Motor neuron (in vitro differentiated cells): ENCODE data around the gene CENPL. TPM values are rescaled to one million over a fixed set of nuclear protein-coding genes. Genes with fewer than 3 reads are reported as not detected.
"Not testable (repeated sequence)": the region's sequence is repeated elsewhere in the genome, so short reads cannot be mapped to it uniquely, and the experiment has no call there.

Experiments
- ATAC-seq, 8 experiments: fragments of 200-7000 bp; cut with Tn5 transposase; replicated peaks in 6 of 8; 2 replicates each; pipeline ENCODE4 v1.8.0; 2021; ENCODE audit warnings: mild to moderate bottlenecking in 8 of 8, moderate library complexity in 8 of 8
- H3K27ac ChIP-seq, 2 donors: fragments of 250-450 bp; sonication (Bioruptor Pico); 2 replicates each; pipeline ENCODE4 v1.9.0; 2021; ENCODE audit warnings: antibody characterized with exemption in 2 of 2, mild to moderate bottlenecking in 2 of 2, moderate library complexity in 1 of 2
- H3K4me1 ChIP-seq, 2 donors: fragments of 250-450 bp; sonication (Bioruptor Pico); replicated peaks in 1 of 2; 2 replicates each; pipeline ENCODE4 v1.6.1; 2021; ENCODE audit warnings: antibody characterized with exemption in 2 of 2, mild to moderate bottlenecking in 2 of 2, moderate library complexity in 1 of 2
- H3K4me3 ChIP-seq, 5 donors: fragments of 250-450 bp; sonication (Bioruptor Pico); 2 replicates each; pipeline ENCODE4 v1.9.0; 2021; ENCODE audit warnings: antibody characterized with exemption in 5 of 5, mild to moderate bottlenecking in 5 of 5, moderate library complexity in 4 of 5
- WGBS, 10 experiments: fragments of 450-650 bp; shearing (Covaris generic); methylation state at CpG; one replicate each; pipeline ENCODE4 v1.0.0; 2022; 5-methylcytosine and 5-hydroxymethylcytosine counted together
- in situ Hi-C, 9 experiments: fragments of 400-800 bp; cut with MboI; loops; one replicate each; pipeline ENCODE4 v1.15.0; 2021; ENCODE audit warnings: low sequenced_read_pairs in 9 of 9, low pct_unique_long_range_greater_than_20kb in 2 of 9; ENCODE audit not compliant: unreplicated experiment in 9 of 9
- total RNA-seq, 8 experiments: library from RNA; unstranded; fragments of 300-600 nt; gene quantifications; 2 replicates each; pipeline versions ENCODE4 v1.2.3 to v1.2.4, GENCODE V29; 2022

The CENPL gene
- total RNA-seq, 8 experiments from 2014 or later, result 3.2 to 17.4 (median 6.7) TPM

GRCh38 chr1:173832748-173833147 lies 8.1 kb upstream of the CENPL start:
- 83 to 100% (median 100%) methylated on average over 1 of the region's 1 CpG; no CpG with 5 or more reads in 3 of the 10 experiments for WGBS, 10 experiments
- in situ Hi-C loops, result loop anchor here in 2 of 9 experiments (25.0 kb wide), 2 partner anchors 420 to 1095 kb away; no protein-coding TSS in a partner anchor
- ATAC-seq, result no peak
- Histone ChIP-seq H3K27ac (no peak overlapping the region), H3K4me3 (no peak overlapping the region), H3K4me1 (no peaks in the 10 kb centered on the region)

- in situ Hi-C loops, result loop anchor here in 2 of 9 experiments (25.0 kb wide), 2 partner anchors 415 to 1090 kb away; no protein-coding TSS in a partner anchor
- 71 to 100% (median 98%) methylated on average over 1 to 2 of the region's 2 CpGs; no CpG with 5 or more reads in 4 of the 10 experiments for WGBS, 10 experiments
- peaks cover 15 to 17% of the 10 kb centered on the region in 2 donors for H3K4me1 ChIP-seq
- no peak for ATAC-seq
- no peak overlapping the region for H3K27ac ChIP-seq
- H3K4me3 ChIP-seq, result no peak overlapping the region
Measured at GRCh38 chr1:173827611-173828010, 2.9 kb upstream of the CENPL start.

- in situ Hi-C loops, result loop anchor here in 3 of 9 experiments (25.0 kb wide), 1 partner anchor 387 kb away; no protein-coding TSS in a partner anchor
- WGBS, 10 experiments, result 0 to 7% (median 1%) methylated on average over 5 to 25 of the region's 25 CpGs; no CpG with 5 or more reads in 1 of the 10 experiments
Measured at GRCh38 chr1:173823781-173824314, 835 bp downstream of the CENPL start.

GRCh38 chr1:173821680-173822079 lies 3.0 kb downstream of the CENPL start:
- no peak overlapping the region for H3K27ac ChIP-seq
- peaks cover 15 to 18% of the 10 kb centered on the region in 2 donors for H3K4me1 ChIP-seq
- WGBS, 10 experiments, result 71 to 100% (median 97%) methylated on average over 1 to 4 of the region's 4 CpGs
- no peak for ATAC-seq
- no peak overlapping the region for H3K4me3 ChIP-seq
- in situ Hi-C loops, result loop anchor here in 3 of 9 experiments (25.0 kb wide), 1 partner anchor 384 kb away; no protein-coding TSS in a partner anchor

More at GRCh38 chr1:173823781-173824314, 835 bp downstream of the CENPL start:
- ATAC-seq, result no peak
- Histone ChIP-seq H3K4me1 (peaks cover 15 to 18% of the 10 kb centered on the region in 2 donors), H3K27ac (peak overlapping the region in 1 of 2 donors; percentile 66), H3K4me3 (peak overlapping the region; percentile 66 to 86 (median 71))

- Histone ChIP-seq H3K4me1 (peaks cover 7 to 9% of the 10 kb centered on the region in 2 donors), H3K4me3 (no peak overlapping the region), H3K27ac (no peak overlapping the region)
- in situ Hi-C loops, result loop anchor here in 3 of 9 experiments (25.0 kb wide), 1 partner anchor 381 kb away; no protein-coding TSS in a partner anchor
- 86 to 100% (median 100%) methylated on average over 1 of the region's 1 CpG for WGBS, 10 experiments
- ATAC-seq, result no peak
Measured at GRCh38 chr1:173818459-173818858, 6.2 kb downstream of the CENPL start.

- not testable (repeated sequence) for ATAC-seq, H3K4me1 ChIP-seq, H3K4me3 ChIP-seq, H3K27ac ChIP-seq
- in situ Hi-C loops, result loop anchor here in 3 of 9 experiments (25.0 kb wide), 1 partner anchor 376 kb away; no protein-coding TSS in a partner anchor
- WGBS, 10 experiments, result 94 to 100% (median 100%) methylated on average over 1 to 5 of the region's 5 CpGs
Measured at GRCh38 chr1:173813654-173814053, 11.0 kb downstream of the CENPL start.

- H3K4me3 ChIP-seq, result no peak overlapping the region
- ATAC-seq, result no peak
- H3K4me1 ChIP-seq, result no peaks in the 10 kb centered on the region
- H3K27ac ChIP-seq, result no peak overlapping the region
- WGBS, 10 experiments, result 83 to 100% (median 100%) methylated on average over 1 to 2 of the region's 2 CpGs; no CpG with 5 or more reads in 1 of the 10 experiments
- in situ Hi-C loops, result loop anchor here in 3 of 9 experiments (25.0 kb wide), 1 partner anchor 366 kb away; no protein-coding TSS in a partner anchor
Measured at GRCh38 chr1:173802961-173803360, 21.7 kb downstream of the CENPL start.

- in situ Hi-C loops, result loop anchor here in 4 of 9 experiments (25.0 kb wide), 2 partner anchors 363 to 538 kb away; no protein-coding TSS in a partner anchor
- ATAC-seq, H3K27ac ChIP-seq, H3K4me3 ChIP-seq, H3K4me1 ChIP-seq: not testable (repeated sequence)
- 83 to 100% (median 100%) methylated on average over 1 of the region's 1 CpG; no CpG with 5 or more reads in 5 of the 10 experiments for WGBS, 10 experiments
Measured at GRCh38 chr1:173799995-173800394, 24.7 kb downstream of the CENPL start.

- in situ Hi-C loops, result loop anchor here in 1 of 9 experiments (25.0 kb wide), 1 partner anchor 536 kb away; no protein-coding TSS in a partner anchor
- no peak overlapping the region for H3K27ac ChIP-seq
- ATAC-seq, result no peak
- H3K4me1 ChIP-seq, result no peaks in the 10 kb centered on the region
- H3K4me3 ChIP-seq, result no peak overlapping the region
Measured at GRCh38 chr1:173798078-173798477, 26.6 kb downstream of the CENPL start.

- no peak overlapping the region for H3K27ac ChIP-seq
- no peak for ATAC-seq
- H3K4me3 ChIP-seq, result no peak overlapping the region
- H3K4me1 ChIP-seq, result peaks cover 0 to 2% of the 10 kb centered on the region in 2 donors
- in situ Hi-C loops, result loop anchor here in 1 of 9 experiments (25.0 kb wide), 1 partner anchor 528 kb away; no protein-coding TSS in a partner anchor
- WGBS, 10 experiments, result 89 to 100% (median 98%) methylated on average over 1 to 2 of the region's 2 CpGs
Measured at GRCh38 chr1:173789841-173790240, 34.8 kb downstream of the CENPL start.

- H3K4me3 ChIP-seq, result no peak overlapping the region
- no peaks in the 10 kb centered on the region for H3K4me1 ChIP-seq
- no peak overlapping the region for H3K27ac ChIP-seq
- in situ Hi-C loops, result loop anchor here in 1 of 9 experiments (25.0 kb wide), 1 partner anchor 523 kb away; no protein-coding TSS in a partner anchor
- 89 to 97% (median 96%) methylated on average over 3 to 7 of the region's 7 CpGs; no CpG with 5 or more reads in 1 of the 10 experiments for WGBS, 10 experiments
- ATAC-seq, result no peak
Measured at GRCh38 chr1:173784997-173785396, 39.7 kb downstream of the CENPL start.

GRCh38 chr1:173779936-173780335 lies 44.7 kb downstream of the CENPL start:
- no peak overlapping the region for H3K4me3 ChIP-seq
- no peak for ATAC-seq
- no peaks in the 10 kb centered on the region for H3K4me1 ChIP-seq
- in situ Hi-C loops, result loop anchor here in 1 of 9 experiments (25.0 kb wide), 1 partner anchor 518 kb away; no protein-coding TSS in a partner anchor
- WGBS, 10 experiments, result 78 to 100% (median 98%) methylated on average over 1 to 4 of the region's 4 CpGs; no CpG with 5 or more reads in 1 of the 10 experiments
- H3K27ac ChIP-seq, result no peak overlapping the region

- 71 to 100% (median 98%) methylated on average over 1 to 5 of the region's 5 CpGs for WGBS, 10 experiments
- in situ Hi-C loops, result loop anchor here in 1 of 9 experiments (25.0 kb wide), 1 partner anchor 513 kb away; no protein-coding TSS in a partner anchor
- Histone ChIP-seq H3K4me3 (no peak overlapping the region), H3K4me1 (no peaks in the 10 kb centered on the region), H3K27ac (no peak overlapping the region)
- ATAC-seq, result no peak
Measured at GRCh38 chr1:173775578-173776226, 49.0 kb downstream of the CENPL start.
